ENCODE results near the gene DOCK3.

DNA sequence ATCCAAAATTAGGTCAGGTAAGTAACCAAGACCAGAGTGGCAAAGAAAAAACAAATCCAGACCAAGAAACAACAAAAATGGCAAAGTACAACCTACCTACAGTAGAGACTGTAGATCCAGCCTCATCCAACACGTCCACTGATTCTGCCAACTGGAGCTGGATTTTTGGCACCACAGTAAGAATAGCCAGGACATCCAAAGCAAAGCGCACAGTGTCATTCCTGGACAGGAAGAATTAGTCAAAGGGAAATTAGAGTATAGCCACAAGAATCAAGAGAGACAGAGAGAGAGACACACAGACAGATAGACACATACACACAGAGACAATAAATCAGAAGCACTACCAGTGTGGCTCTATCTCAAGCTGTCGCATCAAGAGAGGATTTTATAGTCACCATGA lies 747.5 kb downstream of the DOCK3 start:
- TF ChIP-seq, protein P1, sequence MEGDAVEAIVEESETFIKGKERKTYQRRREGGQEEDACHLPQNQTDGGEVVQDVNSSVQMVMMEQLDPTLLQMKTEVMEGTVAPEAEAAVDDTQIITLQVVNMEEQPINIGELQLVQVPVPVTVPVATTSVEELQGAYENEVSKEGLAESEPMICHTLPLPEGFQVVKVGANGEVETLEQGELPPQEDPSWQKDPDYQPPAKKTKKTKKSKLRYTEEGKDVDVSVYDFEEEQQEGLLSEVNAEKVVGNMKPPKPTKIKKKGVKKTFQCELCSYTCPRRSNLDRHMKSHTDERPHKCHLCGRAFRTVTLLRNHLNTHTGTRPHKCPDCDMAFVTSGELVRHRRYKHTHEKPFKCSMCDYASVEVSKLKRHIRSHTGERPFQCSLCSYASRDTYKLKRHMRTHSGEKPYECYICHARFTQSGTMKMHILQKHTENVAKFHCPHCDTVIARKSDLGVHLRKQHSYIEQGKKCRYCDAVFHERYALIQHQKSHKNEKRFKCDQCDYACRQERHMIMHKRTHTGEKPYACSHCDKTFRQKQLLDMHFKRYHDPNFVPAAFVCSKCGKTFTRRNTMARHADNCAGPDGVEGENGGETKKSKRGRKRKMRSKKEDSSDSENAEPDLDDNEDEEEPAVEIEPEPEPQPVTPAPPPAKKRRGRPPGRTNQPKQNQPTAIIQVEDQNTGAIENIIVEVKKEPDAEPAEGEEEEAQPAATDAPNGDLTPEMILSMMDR (IDR thresholded peaks at IDR 0.05), result no peak
- TF ChIP-seq, protein P2, sequence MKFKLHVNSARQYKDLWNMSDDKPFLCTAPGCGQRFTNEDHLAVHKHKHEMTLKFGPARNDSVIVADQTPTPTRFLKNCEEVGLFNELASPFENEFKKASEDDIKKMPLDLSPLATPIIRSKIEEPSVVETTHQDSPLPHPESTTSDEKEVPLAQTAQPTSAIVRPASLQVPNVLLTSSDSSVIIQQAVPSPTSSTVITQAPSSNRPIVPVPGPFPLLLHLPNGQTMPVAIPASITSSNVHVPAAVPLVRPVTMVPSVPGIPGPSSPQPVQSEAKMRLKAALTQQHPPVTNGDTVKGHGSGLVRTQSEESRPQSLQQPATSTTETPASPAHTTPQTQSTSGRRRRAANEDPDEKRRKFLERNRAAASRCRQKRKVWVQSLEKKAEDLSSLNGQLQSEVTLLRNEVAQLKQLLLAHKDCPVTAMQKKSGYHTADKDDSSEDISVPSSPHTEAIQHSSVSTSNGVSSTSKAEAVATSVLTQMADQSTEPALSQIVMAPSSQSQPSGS (CRISPR knock-in tag; IDR thresholded peaks at IDR 0.05; ENCODE audit: borderline replicate concordance, low read depth), result no peak
- TF ChIP-seq SP1 (CRISPR knock-in tag; conservative IDR thresholded peaks at IDR 0.05), result no peak
- TF ChIP-seq, protein P3, sequence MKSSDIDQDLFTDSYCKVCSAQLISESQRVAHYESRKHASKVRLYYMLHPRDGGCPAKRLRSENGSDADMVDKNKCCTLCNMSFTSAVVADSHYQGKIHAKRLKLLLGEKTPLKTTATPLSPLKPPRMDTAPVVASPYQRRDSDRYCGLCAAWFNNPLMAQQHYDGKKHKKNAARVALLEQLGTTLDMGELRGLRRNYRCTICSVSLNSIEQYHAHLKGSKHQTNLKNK (CRISPR knock-in tag; IDR thresholded peaks at IDR 0.05), result no peak

All from WTC11 (cell line).